Lower leg skin (tissue), 3 donors: Measurements from ENCODE around the gene STRA8.

ENCODE experiments used
- CTCF ChIP-seq, 3 donors: fragments of 450-650 bp; IDR thresholded peaks; one replicate each; pipeline ENCODE4 v1.5.1; 2016; ENCODE audit warnings: antibody characterized with exemption in 3 of 3, mild to moderate bottlenecking in 3 of 3, moderate library complexity in 2 of 3
- POLR2A ChIP-seq, 2 donors: fragments of 450-650 bp; IDR thresholded peaks; one replicate each; pipeline ENCODE4 v1.6.1; 2016 to 2017; ENCODE audit warnings: antibody characterized with exemption in 2 of 2, mild to moderate bottlenecking in 1 of 2, moderate library complexity in 1 of 2

DNA sequence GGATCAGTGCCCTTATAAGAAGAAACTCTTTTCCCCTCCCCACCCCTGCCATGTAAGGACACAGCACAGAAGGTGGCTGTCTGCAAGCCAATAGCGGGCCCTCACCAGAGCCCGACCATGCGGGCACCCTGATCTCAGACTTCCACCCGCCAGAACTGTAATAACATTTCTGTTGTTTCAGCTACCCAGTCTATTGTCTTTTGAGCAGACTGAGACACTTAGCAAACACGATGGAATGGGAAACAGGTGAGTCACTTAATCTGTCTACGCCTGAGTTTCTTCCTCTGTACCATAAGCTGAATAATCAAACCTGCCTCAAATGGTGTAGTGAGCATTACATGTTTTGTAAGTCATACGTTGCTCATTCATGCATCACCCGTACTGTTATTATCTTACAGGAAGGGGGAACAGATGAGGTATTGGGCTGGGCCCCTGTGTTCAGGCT, 58.2 kb downstream of the STRA8 start:
- TF ChIP-seq CTCF (IDR thresholded peaks at IDR 0.05) = no peak
- no peak for TF ChIP-seq POLR2A (IDR thresholded peaks at IDR 0.05)
